GM12874 (cell line): ENCODE data around the gene YPEL2.

Experiments used
- CTCF ChIP-seq: IDR thresholded peaks from 2 replicates; pipeline ENCODE4 v1.5.1; 2011; ENCODE audit warnings: low read depth, mild to moderate bottlenecking, control low read depth, low read length, moderate library complexity; ENCODE audit not compliant: insufficient read depth

The YPEL2 gene

DNA sequence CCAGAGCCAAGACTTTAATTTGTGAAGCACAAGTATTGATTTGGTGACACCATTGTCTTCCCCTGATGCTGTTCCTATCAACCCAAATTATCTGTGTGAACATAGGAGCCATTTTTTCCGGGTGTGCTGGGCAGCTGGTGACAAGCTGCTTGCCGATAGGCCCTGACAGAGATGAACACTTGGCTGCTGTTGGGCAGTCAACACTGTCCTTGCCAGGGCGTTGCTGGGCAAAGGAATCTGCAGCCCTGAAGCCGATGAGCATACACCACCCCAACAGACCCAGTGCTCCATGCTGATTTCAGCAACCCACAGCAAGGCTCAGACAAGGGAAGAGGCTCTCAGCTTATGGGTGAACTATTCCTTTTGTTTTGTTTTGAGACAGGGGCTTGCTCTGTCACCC is 105.4 kb downstream of the YPEL2 start:
- no peak for TF ChIP-seq CTCF

- no peak for TF ChIP-seq CTCF
Observed at GRCh38 chr17:59437791-59438281, 106.4 kb downstream of the YPEL2 start.

- TF ChIP-seq CTCF, result no peak
Observed at GRCh38 chr17:59439262-59439661, 107.8 kb downstream of the YPEL2 start.

DNA sequence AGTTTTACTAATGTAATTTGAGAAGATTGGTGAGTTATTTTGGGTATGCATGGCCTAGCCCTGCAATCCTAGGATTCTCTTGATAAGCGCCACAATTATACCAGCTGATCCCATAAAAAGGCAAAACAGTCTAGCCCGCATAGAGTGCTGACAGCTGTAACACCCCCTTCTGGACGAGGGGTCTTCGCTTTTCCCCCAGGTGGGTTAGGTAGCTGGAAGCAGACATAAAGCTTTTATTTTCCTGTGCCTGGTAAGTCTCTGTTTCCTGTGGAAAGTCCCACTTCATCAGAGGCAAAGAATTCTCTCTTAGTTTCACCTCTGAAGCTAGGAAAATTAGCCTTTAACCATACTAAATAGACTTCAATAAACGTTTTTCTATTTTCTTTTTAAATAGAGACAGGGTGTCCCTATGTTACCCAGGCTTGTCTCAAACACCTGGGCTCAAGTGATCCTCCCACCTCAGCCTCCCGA is 108.3 kb downstream of the YPEL2 start:
- TF ChIP-seq CTCF, result no peak

- TF ChIP-seq CTCF, result peak; percentile 70
Observed at GRCh38 chr17:59440757-59441463, 109.5 kb downstream of the YPEL2 start.

GRCh38 chr17:59441464-59442096 is 110.1 kb downstream of the YPEL2 start:
- no peak for TF ChIP-seq CTCF

DNA sequence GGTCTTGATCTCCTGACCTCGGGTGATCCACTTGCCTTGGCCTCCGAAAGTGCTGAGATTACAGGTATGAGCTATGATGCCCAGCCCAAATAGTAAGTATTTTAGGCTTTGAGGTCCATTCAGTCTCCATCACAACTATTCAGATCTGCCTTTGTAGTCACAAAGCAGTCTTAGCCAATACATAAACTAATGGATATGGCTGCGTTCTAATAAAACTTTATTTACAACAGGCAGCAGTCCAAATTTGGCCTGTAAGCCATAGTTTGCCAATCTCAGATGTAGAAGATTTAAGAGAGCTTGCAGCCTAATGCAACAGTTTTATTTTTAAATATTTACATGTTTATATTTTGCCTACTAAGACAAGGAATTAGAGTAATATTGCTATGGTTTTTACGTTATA is 111.7 kb downstream of the YPEL2 start:
- TF ChIP-seq CTCF, result no peak
